Thoracic aorta (tissue), 2 donors: ENCODE measurements around the gene RNF17. TPM values are rescaled to one million over a fixed set of nuclear protein-coding genes. Genes with fewer than 3 reads are reported as not detected.

ENCODE experiments used
- ATAC-seq: fragments of 150-250 bp; one replicate; pipeline ENCODE4 v1.8.0; 2017; ENCODE audit warnings: low read depth; ENCODE audit not compliant: insufficient number of reproducible peaks, low FRiP score
- DNase-seq: peaks from one replicate; pipeline ENCODE4 v3.0.0-alpha.2; 2020; ENCODE audit warnings: low spot score
- H3K27ac ChIP-seq, 2 donors: fragments of 200-600 bp; sonication (generic); 1 replicate in 1 of 2; 2 replicates in 1 of 2; pipeline ENCODE4 v1.5.1; 2016; ENCODE audit warnings: mild to moderate bottlenecking in 2 of 2, moderate library complexity in 2 of 2
- H3K27me3 ChIP-seq: fragments of 200-600 bp; sonication (generic); replicated peaks from 2 replicates; pipeline ENCODE4 v1.6.0; 2016; ENCODE audit warnings: mild to moderate bottlenecking; ENCODE audit not compliant: insufficient read depth
- H3K36me3 ChIP-seq: fragments of 200-600 bp; sonication (generic); one replicate; pipeline ENCODE4 v1.5.1; 2016
- H3K4me1 ChIP-seq, 2 donors: fragments of 200-600 bp; sonication (generic); 1 replicate in 1 of 2; 2 replicates in 1 of 2; pipeline versions ENCODE4 v1.5.1 to v1.6.0; 2016; ENCODE audit warnings: low read depth in 2 of 2, mild to moderate bottlenecking in 1 of 2; ENCODE audit not compliant: control insufficient read depth in 1 of 2
- H3K4me3 ChIP-seq: fragments of 200-600 bp; sonication (generic); 2 replicates; pipeline ENCODE4 v1.5.1; 2016; ENCODE audit warnings: mild to moderate bottlenecking
- H3K9me3 ChIP-seq: fragments of 200-600 bp; sonication (generic); 2 replicates; pipeline ENCODE4 v1.5.1; 2016
- CTCF ChIP-seq: fragments of 200-600 bp; sonication (generic); IDR thresholded peaks from one replicate; pipeline ENCODE4 v1.5.1; 2019; ENCODE audit warnings: antibody characterized with exemption
- total RNA-seq, 2 donors: library from RNA; depleted of rRNA; stranded (reverse); fragments of >200 nt; gene quantifications; one replicate each; pipeline versions ENCODE4 v1.1.0 to v1.2.3, GENCODE V29; 2016

RNF17 gene
- total RNA-seq, 2 donors from 2014 or later, result not detected

DNA sequence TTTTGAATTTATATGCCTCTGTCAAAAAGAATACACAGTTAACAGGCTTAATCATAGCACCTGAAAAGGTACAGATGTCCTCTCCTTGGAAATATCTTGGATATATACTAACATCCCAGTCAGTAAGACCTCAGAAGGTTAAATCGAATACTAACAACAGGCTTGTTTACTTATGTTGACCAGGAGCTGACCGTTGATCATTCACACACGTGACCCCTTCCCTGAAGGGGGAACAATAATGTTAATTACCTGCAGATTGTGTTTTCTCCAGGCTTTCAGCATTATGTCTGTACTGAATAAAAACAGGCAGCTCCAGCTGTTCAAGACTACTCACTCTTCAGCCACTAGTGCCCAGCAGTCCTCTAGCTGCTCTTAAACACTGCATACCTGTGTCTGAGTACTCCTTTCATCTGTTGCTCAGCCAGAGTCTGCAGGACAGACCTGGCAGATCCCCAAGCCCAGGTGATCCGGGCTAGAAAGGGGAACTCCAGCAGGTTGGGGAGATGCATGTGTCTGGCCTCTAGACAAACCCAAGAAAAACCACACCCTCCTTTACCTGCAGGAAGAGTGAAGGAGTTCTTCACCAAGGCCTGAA lies 163.9 kb downstream of the RNF17 start:
- H3K4me1 ChIP-seq, result no peaks in the 10 kb centered on the region
- H3K9me3 ChIP-seq, result no peaks in the 10 kb centered on the region
- no peak overlapping the region for H3K4me3 ChIP-seq
- TF ChIP-seq CTCF, result no peak
- no peak overlapping the region for H3K27ac ChIP-seq
- DNase-seq (no peak), ATAC-seq (no peak)
- H3K27me3 ChIP-seq, result peaks cover 7% of the 10 kb centered on the region
- H3K36me3 ChIP-seq, result no peaks in the 10 kb centered on the region

- Histone ChIP-seq H3K27me3 (peaks cover 7% of the 10 kb centered on the region), H3K9me3 (no peaks in the 10 kb centered on the region), H3K4me3 (no peak overlapping the region), H3K27ac (no peak overlapping the region), H3K36me3 (no peaks in the 10 kb centered on the region), H3K4me1 (no peaks in the 10 kb centered on the region)
- DNase-seq (no peak), ATAC-seq (no peak)
- TF ChIP-seq CTCF, result no peak
These were observed 165.2 kb downstream of the RNF17 start for GRCh38 chr13:24929196-24929595.

Other genes starting within 250 kb of the RNF17 start
- under 1 TPM in 1 of 2 donors, not detected in 1; 0.14 TPM for gene ATP12A, start 83.8 kb upstream of the RNF17 start, total RNA-seq